ENCODE measurements around the gene CCDC85B.
A peak's percentile ranks its signal among the peaks of the same experiment; 100 is the strongest.
"Not testable (repeated sequence)": the region's sequence is repeated elsewhere in the genome, so short reads cannot be mapped to it uniquely, and the experiment has no call there.

The CCDC85B gene

DNA sequence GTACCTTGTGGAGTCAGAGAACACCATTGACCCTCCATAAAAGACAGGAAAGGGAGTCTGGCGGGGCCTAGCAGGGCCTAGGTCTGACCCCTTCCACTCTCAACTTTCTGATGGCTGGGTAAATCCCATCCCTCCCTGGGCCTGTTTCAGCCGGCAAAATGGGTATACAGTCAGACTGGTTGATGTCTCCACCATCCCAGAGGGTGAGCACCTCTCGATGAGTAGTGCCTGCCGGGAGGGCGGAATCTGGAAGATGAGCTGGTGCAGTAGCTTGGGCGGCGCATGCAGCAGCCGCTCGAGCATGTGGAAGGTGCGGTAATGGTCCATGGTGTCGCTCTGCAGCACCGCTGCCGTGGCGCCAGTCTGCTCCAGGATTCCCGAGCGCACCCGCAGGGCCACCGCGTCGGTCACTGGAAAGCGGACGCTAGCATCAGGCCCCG, 2.7 kb upstream of the CCDC85B start:
- DNase-seq (ENCODE audit: low read depth): no peak

DNA sequence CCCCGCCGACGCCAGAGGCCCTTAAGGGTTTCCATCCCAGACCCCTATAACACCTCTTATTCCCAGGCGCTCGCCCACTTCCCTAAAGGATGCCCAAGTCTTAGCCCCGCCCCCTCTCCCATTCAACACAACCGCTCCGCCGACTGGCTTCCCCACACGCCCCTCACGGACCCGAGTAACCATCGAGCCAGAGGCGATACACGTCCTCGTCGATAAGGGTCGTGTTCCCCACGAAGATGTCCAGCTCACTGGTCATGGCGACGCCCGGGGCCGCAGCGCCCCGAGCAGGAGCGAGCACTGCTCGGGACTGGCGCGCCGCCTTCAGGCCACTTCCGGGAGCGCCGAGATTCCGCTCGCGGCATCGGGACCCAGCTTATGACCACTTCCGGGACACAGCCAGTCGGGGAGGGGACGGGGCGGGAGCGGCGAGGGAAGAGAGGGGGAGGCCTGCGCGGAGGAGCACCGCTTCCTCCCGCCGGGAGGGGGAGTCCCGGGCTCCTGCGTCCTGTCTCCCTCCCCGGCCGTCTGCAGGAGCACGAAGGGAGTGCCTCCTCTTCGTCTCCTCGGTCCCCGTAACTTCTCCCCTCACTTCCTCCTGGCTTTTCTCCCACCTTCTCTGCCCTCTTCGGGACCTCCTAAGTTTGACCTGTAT, 2.2 kb upstream of the CCDC85B start, which contains the start of gene FIBP:
Gene FIBP (minus strand): TSS at position 309 of the 652 bp plus-strand sequence. CDS start 53 bp downstream, at position 256.
- peak; percentile 88 for DNase-seq (ENCODE audit: low read depth)

DNA sequence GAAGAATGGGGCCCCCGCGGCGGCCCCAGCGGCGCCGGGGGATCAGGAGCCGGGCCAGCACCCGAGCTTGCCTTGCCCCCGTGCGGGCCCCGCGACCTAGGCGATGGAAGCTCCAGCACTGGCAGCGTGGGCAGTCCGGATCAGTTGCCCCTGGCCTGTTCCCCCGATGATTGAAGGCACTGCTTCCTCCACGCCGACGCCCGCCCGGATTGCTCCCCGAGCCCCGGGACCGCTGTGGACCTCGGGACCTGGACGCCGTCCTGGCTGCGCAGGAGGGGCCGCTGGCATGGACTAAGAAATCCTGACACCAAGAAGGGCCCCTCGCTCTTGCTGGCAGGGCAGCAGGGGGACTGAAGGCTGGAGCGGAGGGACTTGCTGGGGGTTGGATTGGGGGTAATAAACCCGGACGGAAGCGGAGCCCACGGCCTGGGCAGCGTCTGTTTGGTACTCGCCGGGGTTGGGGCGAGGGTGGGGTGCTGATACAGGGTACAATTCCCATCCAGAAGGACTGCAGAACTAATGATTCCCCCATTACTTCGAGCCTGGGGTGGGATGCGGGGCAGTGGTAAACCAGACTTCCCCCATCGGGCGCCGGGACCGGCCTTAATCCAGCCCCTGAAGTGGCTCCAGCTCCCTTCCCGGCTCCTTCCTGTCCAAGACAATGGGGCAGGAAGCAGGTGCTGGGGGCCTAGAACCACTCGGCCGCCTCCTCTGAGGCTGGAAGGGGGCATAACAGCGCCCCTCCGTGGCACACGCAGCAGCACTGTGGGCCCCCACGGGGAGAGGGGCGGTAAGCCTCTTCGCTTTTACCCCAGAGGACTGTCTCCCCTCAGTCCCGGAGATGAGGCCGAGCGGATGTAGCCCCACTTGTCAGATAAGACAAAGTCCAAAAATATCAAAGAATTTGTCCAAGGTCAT, 1.0 kb downstream of the CCDC85B start:
- peak; percentile 26 for DNase-seq (ENCODE audit: low read depth)

DNA sequence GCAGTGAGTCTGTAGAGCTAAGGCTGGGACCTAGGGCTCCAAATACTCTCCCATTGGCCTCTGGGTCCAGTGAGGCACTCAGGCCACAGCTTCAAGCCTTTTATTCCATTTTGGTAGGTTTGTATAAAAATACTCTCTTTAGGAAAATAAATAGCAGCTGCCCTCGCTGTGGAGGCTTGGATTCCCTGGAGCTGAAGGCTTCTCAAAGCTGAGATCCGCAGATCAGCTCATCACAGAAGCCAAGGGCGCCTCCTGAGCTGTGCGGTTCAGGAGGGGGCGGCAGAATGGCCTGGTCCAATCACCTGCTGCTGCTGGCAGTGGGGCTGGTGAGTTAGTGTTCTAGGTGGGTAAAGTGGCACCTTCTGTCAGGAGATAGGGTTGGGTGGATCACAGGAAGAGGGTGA, 1.7 kb downstream of the CCDC85B start:
- DNase-seq (ENCODE audit: low read depth): not testable (repeated sequence)

DNA sequence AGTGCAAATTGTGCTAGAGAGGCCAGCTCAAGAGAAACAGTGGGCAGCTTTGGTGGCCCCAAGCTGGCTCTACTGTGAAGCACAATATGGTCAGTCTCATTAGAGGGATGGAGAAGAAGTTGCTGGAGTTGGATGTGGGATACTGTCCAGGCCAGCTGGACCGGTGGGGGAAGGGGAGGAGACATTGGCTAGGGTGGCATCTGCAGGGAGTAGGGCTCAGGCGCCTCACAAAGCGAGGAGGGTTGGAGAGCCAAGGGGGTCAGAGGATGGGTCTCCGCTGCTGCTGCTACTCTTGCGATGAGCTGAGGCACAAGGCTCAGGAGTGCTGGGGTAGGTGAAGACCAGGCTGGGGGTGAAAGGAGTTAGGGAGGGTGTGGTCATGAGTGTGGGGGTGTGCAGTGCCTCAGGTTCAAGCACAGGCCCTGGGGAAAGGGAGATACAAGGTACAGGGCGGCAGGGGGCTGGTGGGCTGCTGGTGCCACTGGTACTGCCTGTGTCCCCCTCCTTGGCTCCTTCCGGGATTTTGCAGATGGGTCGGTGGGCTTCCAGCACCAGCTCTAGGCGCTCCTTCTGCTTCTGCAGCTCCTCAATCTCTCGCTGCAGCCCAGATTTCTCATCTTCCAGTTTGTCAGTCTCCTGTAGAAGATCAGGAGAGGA, 2.3 kb downstream of the CCDC85B start:
- DNase-seq (ENCODE audit: low read depth): no peak

DNA sequence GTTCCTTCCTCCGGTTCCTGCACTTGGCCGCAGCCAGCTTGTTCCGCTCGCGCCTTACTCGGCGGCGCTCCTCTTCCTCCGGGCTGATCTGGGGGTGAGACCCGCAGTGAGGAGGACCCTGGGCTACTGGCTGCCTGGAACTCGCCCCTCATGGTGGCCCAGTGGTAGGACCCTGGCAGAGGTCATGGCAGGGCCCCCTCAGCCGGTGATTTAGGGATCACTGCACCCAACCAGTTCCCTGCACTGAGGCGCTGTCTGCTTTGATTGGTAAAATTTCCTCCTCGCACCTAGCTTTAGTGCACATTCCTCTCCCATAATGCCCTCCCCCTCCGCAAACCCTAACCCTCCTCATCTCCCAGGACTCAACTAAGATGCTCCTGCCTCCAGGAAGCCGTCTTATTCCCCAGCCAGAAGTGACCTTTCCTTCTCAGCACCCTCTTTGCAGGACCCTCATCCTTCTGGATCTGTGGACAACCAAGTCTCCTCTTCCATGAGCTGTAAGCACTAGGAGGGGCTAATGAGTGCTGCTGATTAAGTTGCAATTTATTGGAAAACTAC, 3.6 kb downstream of the CCDC85B start:
- DNase-seq (ENCODE audit: low read depth): no peak

DNA sequence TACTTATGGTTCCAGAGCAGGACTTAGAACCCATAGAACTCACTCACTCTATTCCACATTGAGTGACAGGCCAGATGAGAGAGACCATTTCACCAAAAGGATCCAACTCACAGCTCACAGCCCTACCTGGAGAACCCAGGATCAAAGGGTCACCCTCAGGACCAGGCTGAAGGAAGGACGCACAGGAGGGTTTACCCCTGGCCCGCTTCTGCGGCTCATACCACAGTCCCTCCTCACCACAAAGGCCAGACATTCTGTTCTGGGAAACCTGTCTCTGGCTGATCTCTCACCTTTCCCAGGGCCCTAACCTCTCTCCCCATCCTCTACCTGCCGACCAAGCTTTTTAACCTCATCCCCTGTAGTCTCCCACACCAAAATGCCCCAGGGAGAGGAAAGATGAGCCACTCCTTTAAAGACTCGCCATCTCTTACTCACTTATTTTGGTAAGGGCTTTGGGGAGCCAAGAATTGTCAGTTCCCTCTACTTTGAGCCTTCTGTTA, 5.1 kb downstream of the CCDC85B start:
- DNase-seq (ENCODE audit: low read depth): no peak

DNA sequence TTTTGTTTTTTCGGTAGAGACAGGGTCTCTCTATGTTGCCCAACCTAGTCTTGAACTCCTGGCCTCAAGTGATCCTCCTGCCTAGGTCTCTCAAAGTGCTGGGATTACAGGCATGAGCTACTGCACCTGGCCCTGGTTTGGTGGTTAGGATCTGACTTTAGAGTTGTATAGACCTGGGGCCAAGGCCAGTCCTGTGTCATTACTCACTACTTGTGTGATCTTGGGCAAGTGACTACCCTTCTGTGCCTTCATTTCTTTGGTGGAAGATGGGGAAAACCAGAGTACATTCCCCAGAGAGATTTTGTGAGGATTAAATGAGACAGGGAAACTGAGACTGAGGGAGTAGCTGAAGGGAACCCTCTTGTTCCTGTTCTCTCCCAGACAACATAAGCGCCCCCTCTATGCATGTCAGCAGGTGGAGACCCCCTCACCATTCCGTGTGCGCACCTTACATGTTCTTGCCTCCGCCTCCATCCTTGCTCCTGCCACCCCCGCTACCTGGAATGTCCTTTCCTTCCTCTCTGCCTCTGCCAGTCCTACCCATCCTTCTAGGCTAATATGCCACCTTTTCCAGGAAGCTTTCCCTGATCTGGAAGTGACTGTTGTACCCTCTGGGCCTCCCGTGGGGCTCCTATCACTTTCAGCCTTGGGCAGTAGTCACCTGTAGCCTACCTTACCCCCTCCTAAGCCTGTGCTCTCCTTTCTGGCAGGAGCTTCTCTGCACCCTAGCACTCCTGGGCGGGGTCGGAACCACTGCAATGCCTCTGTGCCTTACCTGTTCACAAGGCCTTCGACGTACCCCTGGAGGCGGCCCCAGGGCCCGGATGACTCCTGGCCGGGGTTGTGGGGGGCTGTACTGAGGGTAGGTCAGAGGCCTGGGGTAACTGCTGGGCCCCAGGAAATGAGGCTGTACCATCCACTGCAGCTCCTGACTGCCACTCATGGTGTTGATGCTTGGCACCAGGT, 5.8 kb downstream of the CCDC85B start:
- no peak for DNase-seq (ENCODE audit: low read depth)

DNA sequence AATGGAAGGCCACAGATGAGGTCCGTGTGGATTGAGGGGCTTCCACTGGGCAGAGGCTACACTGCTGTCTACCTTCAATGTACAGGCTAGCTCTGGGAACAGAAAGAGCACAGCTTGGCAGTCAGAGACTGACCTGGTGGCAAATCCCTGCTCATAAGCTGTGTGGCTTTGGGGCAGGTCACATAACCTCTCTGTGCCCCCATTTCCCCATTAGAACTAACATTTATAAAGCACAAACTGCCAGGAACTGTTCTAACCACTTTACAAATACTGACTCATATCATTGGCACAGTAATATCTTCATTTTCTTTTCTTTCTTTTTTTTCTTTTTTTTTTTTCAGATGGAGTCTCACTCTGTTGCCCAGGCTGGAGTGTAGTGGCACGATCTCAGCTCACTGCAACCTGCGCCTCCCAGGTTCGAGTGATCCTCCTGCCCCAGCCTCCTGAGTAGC, 6.6 kb downstream of the CCDC85B start:
- no peak for DNase-seq (ENCODE audit: low read depth)

DNA sequence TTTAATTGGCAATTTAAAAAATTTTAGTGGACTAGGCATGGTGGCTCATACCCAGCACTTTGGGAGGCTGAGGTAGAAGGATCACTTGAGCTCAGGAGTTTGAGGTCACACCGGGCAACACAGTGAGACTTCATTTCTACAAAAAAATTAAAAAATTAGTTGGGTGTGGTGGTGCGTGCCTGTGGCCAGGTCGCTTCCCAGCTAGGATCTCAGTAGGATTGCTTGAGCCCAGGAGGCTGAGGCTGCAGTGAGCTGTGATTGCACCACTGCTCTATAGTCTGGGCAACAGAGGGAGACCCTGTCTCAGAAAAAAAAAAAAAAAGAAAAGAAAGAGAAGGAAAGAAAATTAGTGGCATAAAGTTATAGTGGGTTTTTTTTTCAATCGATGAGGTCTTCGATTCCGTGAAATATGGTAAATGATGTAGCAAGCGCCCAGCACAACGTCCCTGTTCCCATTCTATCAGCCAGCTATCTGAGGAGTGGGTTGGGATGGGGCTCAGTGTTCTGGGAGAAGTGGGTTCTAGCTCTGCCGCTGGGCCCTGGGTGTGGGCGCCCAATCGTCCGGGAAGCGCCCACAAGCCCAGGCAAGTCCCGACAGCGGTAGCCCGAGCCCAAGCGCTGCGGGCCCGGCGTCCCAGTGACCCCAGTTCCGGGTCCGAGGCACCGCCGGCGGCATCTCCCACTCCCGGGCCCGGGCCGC, 8.3 kb downstream of the CCDC85B start:
- DNase-seq (ENCODE audit: low read depth): no peak

DNA sequence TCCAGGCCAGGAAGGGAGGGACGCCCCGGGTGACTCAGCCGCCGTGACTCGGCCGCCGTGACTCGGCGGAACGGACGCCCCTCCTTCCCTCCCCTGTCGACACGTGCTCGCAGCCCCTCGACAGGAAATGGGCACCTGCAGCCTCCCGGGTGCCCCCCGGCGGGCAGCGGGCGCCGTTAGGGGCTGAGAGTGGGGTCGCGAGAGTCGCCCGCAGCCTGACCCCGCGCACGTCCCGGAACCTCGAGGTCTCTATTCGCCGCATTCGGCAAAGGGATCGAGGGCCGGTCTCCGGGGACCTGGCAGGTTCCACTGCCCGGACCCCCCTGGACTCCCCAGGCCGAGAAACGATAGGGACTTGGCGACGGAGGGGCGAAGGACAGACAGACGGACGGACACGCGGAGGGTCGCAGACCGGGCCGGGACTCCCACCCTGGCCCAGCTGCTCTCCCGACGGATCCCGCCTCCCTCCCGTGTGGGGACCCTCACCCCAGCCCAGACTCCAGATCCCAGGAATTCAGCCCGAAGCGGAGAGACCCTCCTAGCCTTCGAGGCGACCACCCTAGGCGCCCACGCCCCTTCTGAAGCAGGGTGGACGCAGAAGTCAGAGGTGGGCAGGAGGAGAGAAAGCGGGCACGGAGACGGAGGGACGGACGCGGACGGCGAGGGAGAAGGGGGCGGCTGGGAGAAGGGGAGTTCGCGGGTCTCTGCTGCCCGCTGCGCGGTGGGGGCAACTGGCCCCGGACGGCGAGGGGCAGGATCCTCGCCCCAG, 9.1 kb downstream of the CCDC85B start:
- DNase-seq (ENCODE audit: low read depth): no peak

DNA sequence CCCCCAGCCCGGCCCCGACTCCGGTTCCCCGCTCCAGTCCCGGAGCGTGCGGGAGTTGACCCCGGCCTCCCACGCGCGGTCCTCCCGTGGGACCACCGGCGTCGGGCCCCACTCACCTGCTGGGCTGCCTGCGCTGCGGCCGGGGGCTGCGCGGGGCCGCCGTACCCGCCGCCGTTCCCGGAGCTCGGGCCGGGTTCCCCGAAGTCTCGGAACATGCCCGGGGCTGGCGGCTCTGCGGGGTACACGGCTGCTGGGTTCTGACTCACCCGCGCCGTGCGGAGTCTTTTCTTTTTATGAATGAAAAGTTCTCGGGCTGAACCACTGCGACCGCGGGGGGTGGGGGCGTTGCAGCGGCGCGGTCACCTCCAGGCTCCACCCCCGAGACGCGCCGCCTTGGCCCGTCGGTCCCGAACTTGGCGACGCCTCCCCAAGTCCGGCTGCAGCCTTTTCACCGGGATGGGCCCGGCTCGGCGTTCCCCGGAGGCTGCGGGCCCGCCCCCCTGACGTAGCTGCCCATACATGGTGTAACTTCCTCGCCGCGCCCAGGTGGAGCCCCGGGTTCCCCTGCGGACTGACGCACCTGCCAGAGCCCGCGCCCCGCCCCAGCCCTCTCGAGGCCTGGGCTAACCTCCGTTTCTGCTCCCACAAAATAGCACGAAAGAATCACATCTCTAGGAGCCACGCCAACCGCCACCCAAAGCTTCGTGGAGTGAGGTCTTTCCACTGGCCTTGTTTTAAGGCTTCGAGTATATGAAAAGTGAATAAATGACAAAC, 9.8 kb downstream of the CCDC85B start, which contains the start of gene FOSL1:
Gene FOSL1 (minus strand): TSS at position 264 of the 774 bp plus-strand sequence. CDS start 49 bp downstream, at position 215.
- DNase-seq (ENCODE audit: low read depth): peak; percentile 86

DNA sequence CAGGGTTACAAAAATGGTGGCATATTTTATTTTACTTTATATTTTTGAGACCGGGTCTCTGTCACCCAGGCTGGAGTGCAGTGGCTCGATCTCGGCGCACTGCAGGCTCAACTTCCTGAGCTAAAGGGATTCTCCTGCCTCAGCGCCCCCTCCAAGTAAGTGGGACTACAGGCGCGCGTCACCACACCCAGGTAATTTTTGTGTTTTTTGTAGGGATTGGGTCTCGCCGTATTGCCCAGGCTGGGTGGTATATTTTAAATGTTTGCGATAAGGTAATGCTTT, 10.4 kb downstream of the CCDC85B start:
- no peak for DNase-seq (ENCODE audit: low read depth)

DNA sequence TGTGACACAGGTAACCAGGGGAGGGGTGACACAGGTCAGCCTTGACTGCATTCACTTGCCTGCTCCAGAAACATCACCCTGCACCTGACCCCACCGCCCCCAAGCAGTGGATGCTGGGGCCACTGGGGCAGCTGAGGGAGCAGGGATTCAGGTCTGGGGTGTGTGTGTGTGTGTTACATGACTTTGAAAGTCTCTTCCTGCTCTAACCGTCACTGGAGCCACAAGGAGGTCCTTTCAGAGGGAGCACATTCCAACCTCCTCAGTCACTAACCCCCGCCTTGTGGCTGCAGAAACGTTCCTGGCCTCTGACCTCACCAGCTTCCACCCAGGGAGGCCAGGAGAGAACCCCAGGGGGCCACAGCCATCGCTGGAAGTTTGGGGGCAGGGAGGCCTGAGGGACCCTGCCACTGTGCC, 12.6 kb downstream of the CCDC85B start:
- no peak for DNase-seq (ENCODE audit: low read depth)

DNA sequence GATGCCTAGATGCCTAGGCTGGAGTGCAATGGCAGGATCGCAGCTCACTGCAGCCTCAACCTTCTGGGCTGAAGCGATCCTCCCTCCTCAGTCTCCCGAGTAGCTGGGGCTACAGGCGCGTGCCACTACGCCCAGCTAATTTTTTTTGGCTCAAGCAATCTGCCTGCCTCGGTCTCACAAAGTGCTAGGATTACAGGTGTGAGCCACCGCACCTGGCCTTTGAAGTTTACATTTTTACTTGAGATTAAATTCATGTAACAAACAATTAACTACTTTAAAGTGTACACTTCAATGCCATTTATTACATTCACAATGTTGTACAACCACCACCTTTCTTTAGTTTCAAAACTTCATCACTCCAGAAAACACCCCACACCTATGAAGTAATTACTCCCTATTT, 13.2 kb downstream of the CCDC85B start:
- no peak for DNase-seq (ENCODE audit: low read depth)

DNA sequence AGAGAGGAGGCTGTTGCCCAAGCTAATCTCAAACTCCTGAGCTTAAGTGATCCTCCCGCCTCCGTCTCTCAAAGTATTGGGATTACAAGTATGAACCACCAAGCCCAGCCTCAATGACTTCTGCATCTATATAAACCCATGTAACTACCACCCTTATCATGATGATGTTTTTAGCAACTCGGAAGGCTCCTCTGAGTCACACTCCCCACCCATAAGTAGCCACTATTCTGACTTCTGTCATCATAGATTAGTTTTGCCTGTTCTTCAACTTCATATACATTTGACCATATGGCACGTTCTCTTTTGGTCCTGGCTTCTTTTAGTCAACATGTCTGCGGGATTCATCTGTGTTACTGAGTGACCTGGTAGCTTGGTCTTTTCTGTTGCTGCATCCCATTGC, 16.1 kb downstream of the CCDC85B start:
- no peak for DNase-seq (ENCODE audit: low read depth)

DNA sequence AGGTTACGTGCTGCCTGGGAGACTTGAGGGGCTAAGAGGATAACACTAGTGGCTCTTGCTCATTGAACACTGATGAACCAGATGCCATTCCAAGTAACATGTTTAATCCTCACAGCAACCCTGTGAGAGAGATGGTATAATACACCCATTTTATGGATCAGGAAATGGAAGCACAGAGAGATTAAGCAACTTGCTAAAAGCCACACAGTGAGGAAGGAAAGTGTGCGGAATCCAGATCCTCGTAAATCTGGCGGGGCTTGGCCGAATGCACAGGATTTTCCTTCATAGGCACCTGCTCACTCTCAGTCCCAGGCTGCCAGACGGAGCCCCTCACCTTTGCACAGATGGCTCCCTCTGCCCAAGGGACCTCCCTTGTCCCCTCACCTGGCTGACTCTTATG, 17.4 kb downstream of the CCDC85B start:
- no peak for DNase-seq (ENCODE audit: low read depth)

DNA sequence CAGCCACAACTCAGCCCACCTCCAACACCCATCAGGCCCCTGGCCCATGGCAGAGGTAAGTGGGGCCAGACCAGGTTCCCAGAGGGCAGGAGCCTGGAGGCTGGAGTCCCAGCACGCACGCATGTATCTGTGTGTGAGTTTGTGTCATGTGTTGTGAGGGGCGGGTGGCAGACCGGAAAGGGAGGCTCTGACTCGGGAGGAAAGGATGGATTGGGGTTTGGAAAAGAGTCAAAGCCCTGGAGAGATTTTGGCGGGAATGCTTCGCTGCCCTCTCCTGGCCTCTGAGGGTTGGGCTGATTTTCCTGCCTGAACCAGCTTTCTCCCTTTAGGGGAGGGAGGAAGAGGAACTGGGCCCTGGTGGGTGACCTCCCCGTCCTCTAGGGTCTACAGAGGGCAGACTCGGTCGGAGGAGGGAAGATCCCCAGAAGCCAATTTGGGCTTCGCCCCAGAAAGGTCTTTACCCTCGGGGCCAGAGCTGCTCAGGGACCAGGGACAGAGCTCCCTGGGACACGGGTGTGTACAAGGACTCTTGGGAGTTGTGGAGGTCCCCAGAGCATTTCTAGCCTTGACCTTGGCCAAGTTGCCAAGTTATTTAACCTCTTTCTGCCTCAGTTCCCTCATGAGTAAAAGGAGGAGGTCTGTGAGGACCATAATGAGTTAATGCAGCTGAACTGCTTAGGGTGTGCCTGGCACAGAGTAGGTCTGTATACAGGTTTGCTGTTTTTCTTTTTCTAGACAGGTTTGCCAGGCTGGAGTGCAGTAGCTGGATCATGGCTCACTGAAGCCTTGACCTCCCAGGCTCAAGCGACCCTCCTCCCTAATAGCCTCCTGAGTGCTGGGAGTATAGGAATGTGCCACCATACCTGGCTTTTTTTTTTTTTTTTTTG, 21.5 kb downstream of the CCDC85B start:
- no peak for DNase-seq (ENCODE audit: low read depth)

All from stimulated activated CD8-positive, alpha-beta memory T cell treated with anti-CD3 and anti-CD28 coated beads, Interleukin-15, amount 100 ng/mL, for 24 hours (primary cell).